GM18951 (cell line): ENCODE measurements around the gene HOXB5.

ENCODE experiments used
- POLR2A ChIP-seq: IDR thresholded peaks from 4 replicates; pipeline ENCODE4 v1.6.1; 2011; ENCODE audit warnings: mild to moderate bottlenecking; ENCODE audit not compliant: insufficient read length, insufficient read depth; ENCODE audit errors: extremely low read depth
- in situ Hi-C: fragments of 300-500 bp; cut with MboI; formaldehyde crosslinking; loops from one replicate; pipeline ENCODE4 v1.12.0; 2022; ENCODE audit warnings: low sequenced_read_pairs, mixed read lengths, inconsistent platforms; ENCODE audit not compliant: unreplicated experiment

Gene HOXB5

DNA sequence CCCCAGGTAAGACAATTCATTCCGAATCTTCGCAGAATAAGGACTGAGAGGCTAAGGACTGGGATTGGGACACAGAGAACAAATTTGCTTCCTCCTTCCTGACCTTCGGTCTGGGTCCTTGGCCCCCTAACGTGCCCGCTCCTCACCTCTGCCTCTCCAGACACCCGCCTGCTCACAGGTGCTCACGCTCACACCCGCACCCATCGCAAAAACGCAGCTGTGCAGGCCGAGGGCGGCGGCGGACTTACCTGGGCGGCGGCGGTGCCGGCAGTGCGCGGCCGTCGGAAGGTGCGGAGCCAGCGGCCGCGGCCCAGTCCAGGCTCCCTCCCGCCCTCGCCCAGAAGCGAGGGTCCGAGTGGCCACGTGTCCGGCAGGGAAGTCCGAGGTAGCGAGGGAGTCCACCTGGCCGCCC is 39.7 kb upstream of the HOXB5 start:
- TF ChIP-seq POLR2A = no peak
- in situ Hi-C loops = no loop called here

GRCh38 chr17:48632579-48633265 is 39.1 kb upstream of the HOXB5 start:
- in situ Hi-C loops = no loop called here
- TF ChIP-seq POLR2A = no peak

GRCh38 chr17:48631693-48632578 is 38.4 kb upstream of the HOXB5 start:
- in situ Hi-C loops = no loop called here
- TF ChIP-seq POLR2A = no peak

DNA sequence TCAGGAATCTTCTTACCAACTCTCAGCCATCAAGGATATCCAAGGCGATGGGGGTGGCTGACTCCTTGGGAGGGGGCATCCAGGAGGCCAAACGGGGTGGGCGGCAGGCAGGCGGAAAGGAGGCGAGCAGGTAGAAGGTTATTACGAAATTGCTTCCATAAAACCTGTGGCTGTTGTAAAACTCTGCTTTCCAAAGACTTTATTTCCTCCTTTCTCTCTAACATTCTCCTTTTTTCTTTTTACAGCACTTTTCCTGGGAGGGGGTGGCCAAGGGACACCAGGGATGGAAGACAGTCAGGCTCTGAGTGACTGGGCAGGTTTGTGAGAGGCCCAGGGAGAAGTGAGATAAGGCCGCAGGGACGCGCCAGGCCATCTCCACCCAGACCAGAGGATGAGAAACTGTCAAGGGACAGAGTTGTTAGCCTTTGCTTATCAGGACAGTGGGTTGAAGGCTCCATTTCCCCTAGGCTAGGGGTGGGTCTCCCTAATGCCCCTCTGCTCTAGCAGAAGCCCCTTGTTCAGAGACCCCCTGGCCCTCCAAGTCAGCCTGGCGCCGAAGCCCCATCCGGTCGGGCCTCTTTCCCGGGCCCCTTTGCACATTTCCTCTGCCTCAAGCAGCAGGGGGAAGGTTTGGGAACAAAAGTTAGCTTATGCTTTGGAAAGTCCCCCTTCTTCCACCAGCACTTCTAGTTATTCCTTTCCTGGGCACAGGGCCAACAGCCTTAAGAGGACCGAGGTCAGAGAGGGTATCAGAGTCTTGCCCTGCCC is 37.5 kb upstream of the HOXB5 start:
- in situ Hi-C loops = no loop called here
- no peak for TF ChIP-seq POLR2A

GRCh38 chr17:48630009-48630924 is 36.7 kb upstream of the HOXB5 start:
- in situ Hi-C loops = no loop called here
- TF ChIP-seq POLR2A = no peak

- in situ Hi-C loops = no loop called here
These were observed 35.8 kb upstream of the HOXB5 start for GRCh38 chr17:48629411-48629759.

DNA sequence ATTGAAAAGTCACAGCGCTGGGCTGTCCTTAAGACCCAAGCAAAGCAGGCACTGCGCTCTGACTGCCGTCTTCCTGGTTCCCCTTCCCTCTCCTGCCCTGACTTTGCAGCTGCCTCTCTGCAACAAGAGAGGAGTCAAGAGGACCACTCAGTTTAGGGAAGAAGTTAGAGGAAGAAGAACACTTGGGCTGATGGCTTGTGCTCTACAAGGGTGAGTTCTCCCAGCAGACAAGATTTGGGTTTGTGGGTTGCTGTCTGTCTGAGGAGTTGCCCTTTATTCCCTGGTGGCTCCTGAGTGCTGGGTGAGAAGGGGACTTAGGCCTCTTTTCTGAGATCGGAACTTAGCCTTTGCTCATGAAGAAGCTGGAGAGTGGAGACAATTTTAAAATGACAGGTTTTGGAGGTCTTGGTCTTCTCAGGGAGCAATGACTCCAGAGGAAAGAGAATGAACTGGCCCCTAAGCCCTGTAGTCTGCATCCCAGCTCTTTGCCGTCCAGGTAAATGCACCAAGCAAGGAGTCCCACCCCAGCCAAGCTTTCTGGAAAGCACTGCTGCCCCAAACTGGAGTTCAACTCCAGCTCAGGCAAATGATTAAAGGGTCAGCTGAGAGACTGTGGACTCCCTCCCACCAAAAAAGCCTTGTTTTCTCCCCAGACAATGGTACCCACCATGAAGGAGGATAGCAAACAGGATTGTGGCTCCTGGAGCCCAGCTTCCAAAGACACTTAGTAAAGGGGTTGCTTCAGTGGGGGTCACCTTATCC is 35.3 kb upstream of the HOXB5 start:
- TF ChIP-seq POLR2A = no peak
- in situ Hi-C loops = no loop called here

More at GRCh38 chr17:48629411-48629759, 35.8 kb upstream of the HOXB5 start:
- no peak for TF ChIP-seq POLR2A

- in situ Hi-C loops = no loop called here
- no peak for TF ChIP-seq POLR2A
These were observed 34.3 kb upstream of the HOXB5 start for GRCh38 chr17:48627623-48628521.

GRCh38 chr17:48627118-48627597 is 33.6 kb upstream of the HOXB5 start:
- in situ Hi-C loops = no loop called here
- no peak for TF ChIP-seq POLR2A

DNA sequence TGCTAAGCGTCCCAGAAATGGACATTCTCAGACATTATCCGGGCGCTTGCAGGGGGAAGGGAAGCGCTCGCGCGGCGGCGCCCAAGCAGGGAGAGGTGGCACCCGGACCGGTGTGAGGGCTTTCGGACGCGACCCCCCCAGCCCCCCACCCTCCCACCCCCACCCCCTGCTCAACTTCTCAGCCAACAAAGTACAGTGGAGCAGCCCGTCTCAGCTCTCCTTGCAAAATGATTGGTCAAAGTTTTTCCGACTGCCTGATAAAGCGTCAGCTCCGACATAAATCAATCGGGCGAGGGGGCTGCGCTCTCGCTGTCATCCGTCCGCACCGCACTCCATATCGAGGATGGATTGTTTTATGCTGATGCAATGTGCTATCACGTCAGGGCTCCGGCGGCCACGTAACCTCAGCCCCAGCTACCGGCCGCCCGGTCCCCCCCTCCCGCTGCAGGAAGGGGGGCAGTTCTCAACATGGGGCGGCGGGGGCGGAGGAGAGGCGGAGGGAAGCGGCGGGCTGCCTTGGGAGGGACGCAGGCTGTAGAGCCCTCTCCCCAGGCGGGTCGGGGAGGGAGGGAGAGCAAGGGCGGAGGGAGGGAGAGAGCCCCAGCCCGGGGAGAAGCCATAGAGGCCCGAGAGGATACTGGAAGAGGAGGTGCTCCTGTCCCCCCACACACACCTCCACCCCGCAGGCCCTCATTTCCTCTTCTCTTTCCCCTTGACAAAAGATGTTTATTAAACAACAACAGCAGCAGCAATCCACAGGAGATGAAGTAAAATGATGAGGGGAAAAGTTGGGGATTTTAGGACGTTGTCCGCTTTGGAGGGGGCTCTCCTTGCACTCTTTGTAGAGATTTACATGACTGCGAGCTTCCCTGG is 32.9 kb upstream of the HOXB5 start, which contains the start of gene HOXB9:
Gene HOXB9, minus strand, starts transcription at position 114 of the 873 bp plus-strand sequence. Its CDS starts 89 bp downstream, at position 25.
- no peak for TF ChIP-seq POLR2A
- in situ Hi-C loops = no loop called here
